ENCODE results near the gene TRAF4.

GRCh38 chr17:28773736-28774135 lies 29.9 kb downstream of the TRAF4 start:
- TF ChIP-seq CREB5 (CRISPR knock-in tag; IDR thresholded peaks at IDR 0.05; ENCODE audit: low read depth), result no peak
- TF ChIP-seq ZNF565 (CRISPR knock-in tag; conservative IDR thresholded peaks at IDR 0.05; ENCODE audit: low read depth), result no peak
- no peak for TF ChIP-seq TOX (CRISPR knock-in tag; IDR thresholded peaks at IDR 0.05; ENCODE audit: borderline replicate concordance)
- no peak for TF ChIP-seq SNAI2 (CRISPR knock-in tag; IDR thresholded peaks at IDR 0.05)
